Measurements from ENCODE around the gene SNX3.

- TF ChIP-seq POLR2A (IDR thresholded peaks at IDR 0.05; ENCODE audit: low read depth, low read length) (no peak), SPI1 (IDR thresholded peaks at IDR 0.05; ENCODE audit: low read depth, low read length) (no peak), PAX5 (IDR thresholded peaks at IDR 0.05; ENCODE audit: insufficient read depth, low read length, severe bottlenecking) (no peak), TAF1 (IDR thresholded peaks at IDR 0.05; ENCODE audit: low read depth, low read length) (no peak)
Measured at GRCh38 chr6:108304646-108305045, 43.8 kb upstream of the SNX3 start.

All from GM12891 (cell line).